ENCODE data around the gene KLHL41. TPM values are rescaled to one million over a fixed set of nuclear protein-coding genes. Genes with fewer than 3 reads are reported as not detected.
A peak's percentile ranks its signal among the peaks of the same experiment; 100 is the strongest.

Gene KLHL41
- total RNA-seq, result not detected
- polyA plus RNA-seq, result under 1 TPM in 1 of 3 donors, not detected in 2; 0.09 TPM
- total RNA-seq, result 0 to 0.35 (median 0.07) reads per million in 6 experiments

DNA sequence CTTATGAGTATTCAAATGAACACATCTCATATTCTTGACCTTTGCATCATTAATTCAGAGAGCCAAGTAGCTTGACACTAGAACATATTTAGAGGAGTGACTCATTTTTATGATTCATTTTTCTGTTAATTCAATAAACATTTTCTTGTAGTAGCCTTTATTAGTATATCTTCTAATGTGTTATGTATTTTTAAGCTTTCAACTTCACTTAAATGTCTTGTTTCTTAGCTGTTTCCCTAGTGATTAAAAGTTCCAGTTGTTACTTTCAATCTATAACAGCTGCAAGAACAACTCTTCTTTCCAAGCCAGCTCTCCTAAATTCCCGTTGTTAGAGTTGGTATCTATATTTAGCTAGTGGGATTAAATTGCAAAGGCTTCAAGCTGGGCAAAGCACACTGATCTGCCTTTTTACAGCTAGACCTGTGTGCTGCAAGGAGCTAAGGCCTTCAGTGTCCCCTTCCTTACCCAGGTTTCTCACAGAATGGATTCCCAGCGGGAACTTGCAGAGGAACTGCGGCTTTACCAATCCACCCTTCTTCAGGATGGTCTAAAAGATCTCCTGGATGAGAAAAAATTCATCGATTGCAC is at the start of gene KLHL41:
KLHL41 (plus strand) TSS at position 405 of the 588 bp plus-strand sequence; CDS start at position 482, 77 bp downstream.
- DNase-seq, result no peak
- ATAC-seq, result no peak
- H3K4me3 Mint-ChIP-seq, result no peak within 1 kb of the TSS
- POLR2A ChIA-PET, result no interaction called here
- peaks cover 0 to 4% (median under 1%) of the 10 kb centered on the region in 3 donors for H3K36me3 Mint-ChIP-seq
- no peak within 1 kb of the TSS for H3K27ac Mint-ChIP-seq
- H3K27me3 Mint-ChIP-seq, result no peaks in the 10 kb centered on the region
- no peaks in the 10 kb centered on the region for H3K9me3 Mint-ChIP-seq
- no peaks in the 10 kb centered on the region for H3K4me1 Mint-ChIP-seq

DNA sequence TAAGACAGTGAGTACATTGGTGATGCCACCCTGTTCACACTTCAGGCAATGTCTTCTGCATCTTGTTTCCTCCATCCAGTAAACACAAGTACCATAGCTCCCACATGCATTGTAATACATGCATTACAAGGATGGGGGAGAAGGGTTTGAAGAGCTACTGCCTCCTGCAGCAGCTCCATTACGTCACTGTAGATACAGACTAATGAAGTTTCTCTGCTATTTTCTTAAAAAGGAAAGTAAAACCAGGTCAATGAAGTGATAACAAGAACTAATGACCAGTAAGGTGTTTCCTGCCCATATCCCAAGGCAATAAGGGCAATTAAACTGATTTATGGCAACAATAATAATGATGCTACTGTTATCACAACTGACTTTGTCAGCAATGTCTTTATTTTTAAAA is 48.4 kb upstream of the KLHL41 start:
- Mint-ChIP-seq H3K36me3 (no peaks in the 10 kb centered on the region), H3K27me3 (no peaks in the 10 kb centered on the region), H3K9me3 (peaks cover 0 to 3% (median 0%) of the 10 kb centered on the region in 9 donors), H3K4me1 (peaks cover 0 to 4% (median under 1%) of the 10 kb centered on the region in 4 donors), H3K27ac (no peak overlapping the region), H3K4me3 (no peak overlapping the region)
- POLR2A ChIA-PET, result no interaction called here
- DNase-seq (no peak), ATAC-seq (no peak)

DNA sequence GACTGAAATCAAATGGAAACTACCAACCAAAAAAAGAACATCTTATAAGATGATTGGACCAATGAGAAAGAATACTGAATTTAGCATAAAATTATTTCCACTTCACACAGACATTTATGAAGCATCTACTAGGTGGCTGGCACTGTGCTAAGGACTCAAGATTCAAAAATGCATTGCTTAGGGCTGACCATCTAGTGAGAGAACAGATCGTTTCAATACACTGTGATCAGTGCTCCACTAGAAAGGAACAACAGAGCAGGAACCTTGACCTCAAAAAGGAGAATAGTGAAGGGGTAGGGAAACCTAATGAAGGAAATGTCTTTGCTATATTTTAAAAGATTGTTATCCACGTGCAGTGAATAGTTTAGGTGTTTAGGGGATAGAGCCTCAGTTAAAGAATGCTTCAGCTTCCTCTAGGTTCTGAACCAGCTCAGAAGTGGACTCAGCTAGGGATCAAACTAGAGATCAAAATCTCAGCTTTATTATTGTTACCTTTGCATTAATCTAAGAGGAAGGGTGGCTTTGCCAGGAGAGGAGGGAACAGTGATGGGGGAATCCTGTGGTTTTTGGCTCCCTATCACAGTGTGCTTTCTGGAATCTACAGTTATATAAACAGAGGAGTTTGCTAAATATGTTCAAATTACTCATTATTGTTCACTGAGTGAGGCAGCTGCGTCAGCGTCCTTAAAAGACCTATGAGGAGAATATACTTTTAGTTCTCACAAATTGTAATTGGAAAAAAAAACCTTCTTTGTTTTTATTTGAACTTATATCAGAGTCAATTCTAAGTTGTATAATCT is 46.4 kb upstream of the KLHL41 start:
- no peaks in the 10 kb centered on the region for H3K36me3 Mint-ChIP-seq
- peaks cover 0 to 4% (median under 1%) of the 10 kb centered on the region in 4 donors for H3K4me1 Mint-ChIP-seq
- ATAC-seq, result peak in 1 of 2 donors; percentile 32
- no peaks in the 10 kb centered on the region for H3K27me3 Mint-ChIP-seq
- H3K9me3 Mint-ChIP-seq, result no peaks in the 10 kb centered on the region
- POLR2A ChIA-PET, result interaction anchor here (0.7 to 0.9 kb wide), 2 partner anchors 15 to 499 kb away, joined by 3 to 4 read pairs; no protein-coding TSS in a partner anchor
- H3K4me3 Mint-ChIP-seq, result no peak overlapping the region
- H3K27ac Mint-ChIP-seq, result no peak overlapping the region
- peak in 2 of 10 donors; percentile 7 to 20 for DNase-seq

DNA sequence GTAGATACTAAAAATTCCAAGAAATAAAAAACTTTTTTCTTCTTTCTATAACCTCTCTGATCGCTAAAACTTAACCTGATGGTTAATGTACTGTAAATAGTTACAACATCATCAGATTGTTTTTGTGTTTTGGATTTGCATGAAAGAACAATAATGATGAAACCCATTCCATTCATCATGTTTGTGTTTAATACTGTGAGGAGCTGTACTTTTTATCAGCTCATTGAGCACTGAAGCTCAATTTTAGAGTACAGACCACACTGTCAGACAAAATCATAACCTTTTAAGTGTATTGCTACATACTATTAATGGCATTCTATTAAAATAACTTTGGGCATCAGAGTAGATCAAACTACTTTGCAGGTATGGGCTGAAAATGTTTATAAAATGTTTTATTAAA is 45.0 kb upstream of the KLHL41 start:
- Mint-ChIP-seq H3K9me3 (no peaks in the 10 kb centered on the region), H3K36me3 (no peaks in the 10 kb centered on the region), H3K4me1 (peaks cover 0 to 4% (median under 1%) of the 10 kb centered on the region in 4 donors), H3K27ac (peak overlapping the region in 1 of 10 donors; percentile 87), H3K27me3 (no peaks in the 10 kb centered on the region), H3K4me3 (no peak overlapping the region)
- no peak for ATAC-seq
- POLR2A ChIA-PET, result no interaction called here
- peak in 2 of 10 donors; percentile 6 to 16 for DNase-seq

DNA sequence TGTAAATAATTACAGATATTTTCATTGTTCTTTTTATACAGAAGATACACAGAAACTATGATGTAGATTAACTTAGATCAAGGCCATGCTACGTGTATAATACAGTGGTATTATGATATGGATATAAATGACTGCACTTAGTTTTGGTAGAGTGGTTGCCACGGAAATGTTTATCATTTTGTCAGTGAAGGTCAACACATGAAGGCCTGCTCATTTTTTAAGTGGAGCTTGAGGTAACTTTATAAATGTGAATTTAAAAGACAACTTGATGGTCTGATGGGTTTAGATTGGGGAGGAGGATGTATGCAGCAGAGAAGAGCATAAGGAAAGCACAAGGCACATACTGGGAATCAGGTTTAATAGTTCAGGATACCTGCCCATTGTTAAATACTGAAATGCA is 44.6 kb upstream of the KLHL41 start:
- ATAC-seq, result peak in 1 of 2 donors; percentile 30
- POLR2A ChIA-PET, result no interaction called here

DNA sequence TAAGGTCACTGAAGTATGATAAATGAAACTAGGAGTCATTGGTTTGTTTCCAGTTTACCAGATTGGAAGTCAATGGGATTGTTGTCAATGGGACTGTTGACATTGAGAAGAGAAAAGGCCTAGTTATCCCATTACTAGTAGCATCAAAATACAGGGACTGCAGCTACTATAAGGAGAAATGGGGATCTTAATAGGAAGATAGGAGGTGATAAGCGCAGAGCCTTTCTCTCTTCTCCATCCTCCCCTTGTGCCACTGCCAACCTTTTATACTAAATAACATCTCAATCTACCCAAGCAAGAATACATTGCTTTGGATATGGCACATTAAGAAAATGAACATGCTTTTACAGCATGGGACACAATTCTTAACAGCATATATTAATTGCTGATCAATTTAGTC is 40.7 kb upstream of the KLHL41 start:
- peaks cover 0 to 3% (median 0%) of the 10 kb centered on the region in 4 donors for H3K4me1 Mint-ChIP-seq
- no peaks in the 10 kb centered on the region for H3K36me3 Mint-ChIP-seq
- H3K27ac Mint-ChIP-seq, result no peak overlapping the region
- no peaks in the 10 kb centered on the region for H3K27me3 Mint-ChIP-seq
- ATAC-seq (no peak), DNase-seq (peak in 2 of 10 donors; percentile 13 to 22)
- no peak overlapping the region for H3K4me3 Mint-ChIP-seq
- POLR2A ChIA-PET, result interaction anchor here (1.0 kb wide), 1 partner anchor 10 kb away, joined by 3 read pairs; the partner anchor contains the start of gene BBS5
- no peaks in the 10 kb centered on the region for H3K9me3 Mint-ChIP-seq

More for the DNA sequence above, 44.6 kb upstream of the KLHL41 start:
- Mint-ChIP-seq H3K9me3 (no peaks in the 10 kb centered on the region), H3K36me3 (no peaks in the 10 kb centered on the region), H3K4me3 (peak overlapping the region in 2 of 10 donors; percentile 1 to 73), H3K27ac (peak overlapping the region in 4 of 10 donors; percentile 3 to 87 (median 28)), H3K27me3 (no peaks in the 10 kb centered on the region), H3K4me1 (peaks cover 0 to 4% (median under 1%) of the 10 kb centered on the region in 4 donors)
- DNase-seq, result peak in 2 of 10 donors; percentile 8 to 40

DNA sequence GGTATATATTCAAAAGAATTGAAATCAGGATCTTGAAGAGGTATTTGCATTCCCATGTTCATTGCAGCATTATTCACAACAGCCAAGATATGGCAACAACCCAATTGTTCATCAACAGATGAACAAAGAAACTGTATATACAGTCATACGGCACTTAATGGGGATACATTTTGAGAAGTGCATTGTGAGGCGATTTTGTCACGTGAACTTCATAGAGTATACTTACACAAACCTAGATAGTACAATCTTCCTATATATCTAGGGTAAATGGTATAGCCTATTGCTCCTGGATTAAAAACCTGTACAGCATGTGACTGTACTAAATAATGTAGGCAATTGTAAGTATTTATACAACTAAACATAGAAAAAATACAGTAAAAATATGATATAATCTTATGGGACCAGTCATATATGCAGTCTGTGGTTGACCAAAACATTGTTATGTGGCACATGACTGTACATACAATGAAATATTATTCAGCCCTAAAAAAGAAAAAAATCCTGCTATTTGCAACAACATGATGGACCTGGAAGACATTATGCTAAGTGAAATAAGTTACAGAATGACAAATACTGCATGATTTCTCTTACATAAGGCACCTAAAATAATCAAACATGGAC is 39.4 kb upstream of the KLHL41 start:
- POLR2A ChIA-PET, result interaction anchor here (1.0 to 1.1 kb wide), 2 partner anchors 9 kb away, joined by 3 to 4 read pairs; partner anchors contain the start of gene BBS5
- DNase-seq (peak in 2 of 10 donors; percentile 9 to 17), ATAC-seq (peak in 1 of 2 donors; percentile 23)
- no peaks in the 10 kb centered on the region for H3K27me3 Mint-ChIP-seq
- no peaks in the 10 kb centered on the region for H3K9me3 Mint-ChIP-seq
- no peak overlapping the region for H3K4me3 Mint-ChIP-seq
- no peak overlapping the region for H3K27ac Mint-ChIP-seq
- peaks cover 0 to under 1% (median 0%) of the 10 kb centered on the region in 4 donors for H3K4me1 Mint-ChIP-seq
- H3K36me3 Mint-ChIP-seq, result no peaks in the 10 kb centered on the region

DNA sequence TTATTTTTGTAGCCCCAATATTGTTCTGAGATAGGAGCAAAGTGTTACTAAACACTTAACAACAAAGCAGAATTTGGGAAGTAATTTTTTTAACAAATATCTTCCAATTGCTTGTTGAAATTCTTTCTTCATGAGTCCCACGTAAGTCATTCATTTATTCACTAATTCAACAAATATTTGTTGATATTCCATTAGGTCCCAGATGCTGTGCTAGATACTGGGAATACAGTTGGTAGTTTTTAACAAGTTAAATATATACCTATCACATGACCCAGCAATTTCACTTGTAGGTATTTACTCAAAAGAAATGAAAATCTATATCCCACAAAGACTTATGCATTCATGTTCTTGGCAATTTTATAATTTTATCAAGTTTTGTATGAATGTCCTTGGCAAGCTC is 37.3 kb upstream of the KLHL41 start:
- DNase-seq (no peak), ATAC-seq (no peak)
- POLR2A ChIA-PET, result no interaction called here
- Mint-ChIP-seq H3K36me3 (no peaks in the 10 kb centered on the region), H3K27me3 (no peaks in the 10 kb centered on the region), H3K27ac (no peak overlapping the region), H3K9me3 (no peaks in the 10 kb centered on the region), H3K4me1 (no peaks in the 10 kb centered on the region), H3K4me3 (no peak overlapping the region)

DNA sequence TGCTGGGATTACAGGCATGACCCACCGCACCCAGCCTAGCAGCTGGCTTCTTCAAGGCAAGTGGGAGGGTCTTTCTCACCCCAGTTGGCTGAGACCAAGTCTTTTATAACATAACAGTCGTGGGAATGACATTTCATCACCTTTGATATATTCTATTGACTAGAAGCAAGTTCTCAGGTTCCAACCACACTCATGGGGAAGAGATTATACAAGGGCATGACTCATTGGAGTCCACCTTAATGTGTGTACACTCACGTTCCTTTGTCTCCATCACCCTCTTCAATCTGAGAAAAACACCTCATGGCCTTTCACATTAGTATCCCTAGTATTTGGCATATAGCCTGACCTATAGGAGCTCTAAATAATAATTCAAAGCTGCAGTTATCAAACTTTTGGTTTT is 33.0 kb upstream of the KLHL41 start:
- Mint-ChIP-seq H3K36me3 (no peaks in the 10 kb centered on the region), H3K9me3 (no peaks in the 10 kb centered on the region), H3K27ac (no peak overlapping the region), H3K4me3 (no peak overlapping the region), H3K27me3 (no peaks in the 10 kb centered on the region), H3K4me1 (peaks cover 5 to 26% (median 18%) of the 10 kb centered on the region in 4 donors)
- POLR2A ChIA-PET, result no interaction called here
- DNase-seq (no peak), ATAC-seq (no peak)

DNA sequence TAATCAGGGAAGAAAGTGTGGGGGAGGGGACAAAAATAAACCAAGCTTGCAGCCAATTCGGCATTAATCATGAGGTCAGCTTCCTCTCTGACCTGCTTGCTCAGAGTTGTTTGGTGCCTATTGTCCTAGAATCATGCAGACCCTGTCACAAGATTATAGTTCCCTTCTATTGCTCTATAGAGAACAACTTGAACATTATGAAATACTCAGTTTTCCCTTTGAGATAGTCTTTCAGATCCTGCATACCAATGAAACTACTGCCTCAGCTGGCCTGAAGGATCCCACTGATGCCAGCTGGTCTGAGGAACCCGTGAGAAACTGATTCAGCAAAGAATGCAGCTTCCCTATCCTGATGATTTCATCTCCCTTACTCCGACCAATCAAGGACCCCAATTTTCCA is 31.2 kb upstream of the KLHL41 start:
- Mint-ChIP-seq H3K9me3 (no peaks in the 10 kb centered on the region), H3K4me3 (peak overlapping the region; percentile 90 to 97 (median 92)), H3K27me3 (no peaks in the 10 kb centered on the region), H3K36me3 (peaks cover 0 to 9% (median 3%) of the 10 kb centered on the region in 3 donors), H3K27ac (peak overlapping the region in 6 of 10 donors; percentile 34 to 94 (median 90)), H3K4me1 (peaks cover 9 to 32% (median 21%) of the 10 kb centered on the region in 4 donors)
- ATAC-seq (no peak), DNase-seq (no peak)
- POLR2A ChIA-PET, result interaction anchor here (0.6 to 2.4 kb wide), 4 partner anchors 16 to 107 kb away, joined by 3 to 7 read pairs (median 4); partner anchors contain the start of gene FASTKD1

DNA sequence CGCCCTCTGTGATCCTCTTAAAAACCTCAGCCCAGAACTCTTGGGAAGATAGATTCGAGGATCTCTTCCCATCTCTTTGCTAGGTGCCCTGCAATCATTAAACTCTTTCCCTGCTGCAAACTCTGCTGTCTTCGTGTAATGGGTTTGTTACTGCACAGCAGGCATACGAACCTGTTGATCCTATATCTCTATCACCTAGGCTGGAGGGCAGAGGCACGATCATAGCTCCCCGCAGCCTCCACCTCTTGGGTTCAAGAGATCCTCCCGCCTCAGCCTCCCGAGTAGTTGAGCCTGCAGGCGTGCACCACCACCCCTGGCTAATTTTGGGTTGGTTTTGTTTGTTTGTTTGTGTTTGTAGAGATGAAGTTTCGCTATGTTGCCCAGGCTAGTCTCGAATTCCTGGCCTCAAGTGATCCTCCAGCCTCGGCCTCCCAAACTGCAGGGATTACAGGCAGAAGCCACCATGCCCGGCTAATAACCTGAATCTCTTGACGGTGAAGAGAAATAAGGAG is 30.7 kb upstream of the KLHL41 start:
- ATAC-seq, result no peak
- Mint-ChIP-seq H3K36me3 (peaks cover 0 to 14% (median 7%) of the 10 kb centered on the region in 3 donors), H3K4me3 (peak overlapping the region; percentile 90 to 97 (median 92)), H3K27me3 (no peaks in the 10 kb centered on the region), H3K27ac (peak overlapping the region in 9 of 10 donors; percentile 53 to 96 (median 90)), H3K9me3 (no peaks in the 10 kb centered on the region), H3K4me1 (peaks cover 9 to 32% (median 21%) of the 10 kb centered on the region in 4 donors)
- POLR2A ChIA-PET, result interaction anchor here (0.6 to 2.4 kb wide), 7 partner anchors 8 to 106 kb away, joined by 3 to 10 read pairs (median 4); partner anchors contain the start of gene FASTKD1
- no peak for DNase-seq
